Measurements from ENCODE around the gene STARD10. TPM values are rescaled to one million over a fixed set of nuclear protein-coding genes. Genes with fewer than 3 reads are reported as not detected.

Gene STARD10
- total RNA-seq, 8 experiments from 2014 or later, result 7.8 to 26.9 (median 15.7) TPM

GRCh38 chr11:72824020-72824419, 30.2 kb upstream of the STARD10 start:
- WGBS, 10 experiments, result 62 to 100% (median 73%) methylated on average over 1 to 2 of the region's 7 CpGs; no CpG with 5 or more reads in 6 of the 10 experiments
- peaks cover 7 to 12% of the 10 kb centered on the region in 2 donors for H3K4me1 ChIP-seq (replicated peaks in 1 of 2)
- H3K4me3 ChIP-seq, result no peak overlapping the region
- no peak for ATAC-seq (replicated peaks in 6 of 8)
- in situ Hi-C loops (cut with MboI; ENCODE audit: low pct_unique_long_range_greater_than_20kb in 2 of 9, low sequenced_read_pairs in 9 of 9, unreplicated experiment in 9 of 9), result no loop called here
- H3K27ac ChIP-seq, result no peak overlapping the region

- ATAC-seq (replicated peaks in 6 of 8), result no peak
- Histone ChIP-seq H3K4me3 (no peak overlapping the region), H3K27ac (no peak overlapping the region), H3K4me1 (replicated peaks in 1 of 2) (peaks cover 7 to 12% of the 10 kb centered on the region in 2 donors)
- 67 to 100% (median 85%) methylated on average over 1 to 2 of the region's 9 CpGs; no CpG with 5 or more reads in 6 of the 10 experiments for WGBS, 10 experiments
- in situ Hi-C loops (cut with MboI; ENCODE audit: low pct_unique_long_range_greater_than_20kb in 2 of 9, low sequenced_read_pairs in 9 of 9, unreplicated experiment in 9 of 9), result no loop called here
Measured at GRCh38 chr11:72823105-72823804, 29.4 kb upstream of the STARD10 start.

GRCh38 chr11:72821920-72822799, 28.3 kb upstream of the STARD10 start:
- Histone ChIP-seq H3K4me3 (peak overlapping the region; percentile 31 to 46 (median 36)), H3K4me1 (replicated peaks in 1 of 2) (peaks cover 7 to 12% of the 10 kb centered on the region in 2 donors), H3K27ac (peak overlapping the region; percentile 54 to 57)
- in situ Hi-C loops (cut with MboI; ENCODE audit: low pct_unique_long_range_greater_than_20kb in 2 of 9, low sequenced_read_pairs in 9 of 9, unreplicated experiment in 9 of 9), result no loop called here
- 7 to 34% (median 30%) methylated on average over 4 to 8 of the region's 82 CpGs; no CpG with 5 or more reads in 7 of the 10 experiments for WGBS, 10 experiments
- ATAC-seq (replicated peaks in 6 of 8), result peak; percentile 87 to 92 (median 90)

- WGBS, 10 experiments, result 20 to 93% (median 42%) methylated on average over 1 to 8 of the region's 50 CpGs; no CpG with 5 or more reads in 6 of the 10 experiments
- peak in 1 of 8 experiments; percentile 2 for ATAC-seq (replicated peaks in 6 of 8)
- Histone ChIP-seq H3K4me1 (replicated peaks in 1 of 2) (peaks cover 7 to 12% of the 10 kb centered on the region in 2 donors), H3K27ac (peak overlapping the region; percentile 54 to 57), H3K4me3 (peak overlapping the region; percentile 31 to 46 (median 36))
- in situ Hi-C loops (cut with MboI; ENCODE audit: low pct_unique_long_range_greater_than_20kb in 2 of 9, low sequenced_read_pairs in 9 of 9, unreplicated experiment in 9 of 9), result no loop called here
Measured at GRCh38 chr11:72821221-72821919, 27.5 kb upstream of the STARD10 start.

- Histone ChIP-seq H3K4me1 (replicated peaks in 1 of 2) (peaks cover 7 to 12% of the 10 kb centered on the region in 2 donors), H3K4me3 (no peak overlapping the region), H3K27ac (no peak overlapping the region)
- ATAC-seq (replicated peaks in 6 of 8), result no peak
- in situ Hi-C loops (cut with MboI; ENCODE audit: low pct_unique_long_range_greater_than_20kb in 2 of 9, low sequenced_read_pairs in 9 of 9, unreplicated experiment in 9 of 9), result no loop called here
- 86 to 100% (median 100%) methylated on average over 2 to 7 of the region's 15 CpGs; no CpG with 5 or more reads in 3 of the 10 experiments for WGBS, 10 experiments
Measured at GRCh38 chr11:72820439-72821139, 26.7 kb upstream of the STARD10 start.

- H3K4me1 ChIP-seq (replicated peaks in 1 of 2), result peaks cover 10 to 17% of the 10 kb centered on the region in 2 donors
- no peak for ATAC-seq (replicated peaks in 6 of 8)
- WGBS, 10 experiments, result 78 to 100% (median 86%) methylated on average over 1 to 3 of the region's 4 CpGs; no CpG with 5 or more reads in 6 of the 10 experiments
- H3K4me3 ChIP-seq, result no peak overlapping the region
- in situ Hi-C loops (cut with MboI; ENCODE audit: low pct_unique_long_range_greater_than_20kb in 2 of 9, low sequenced_read_pairs in 9 of 9, unreplicated experiment in 9 of 9), result no loop called here
- H3K27ac ChIP-seq, result no peak overlapping the region
Measured at GRCh38 chr11:72818971-72819370, 25.1 kb upstream of the STARD10 start.

GRCh38 chr11:72817966-72818365, 24.1 kb upstream of the STARD10 start:
- in situ Hi-C loops (cut with MboI; ENCODE audit: low pct_unique_long_range_greater_than_20kb in 2 of 9, low sequenced_read_pairs in 9 of 9, unreplicated experiment in 9 of 9), result no loop called here
- Histone ChIP-seq H3K4me3 (no peak overlapping the region), H3K4me1 (replicated peaks in 1 of 2) (peaks cover 16 to 24% of the 10 kb centered on the region in 2 donors), H3K27ac (no peak overlapping the region)
- WGBS, 10 experiments, result 80 to 100% (median 100%) methylated on average over 1 to 2 of the region's 4 CpGs; no CpG with 5 or more reads in 5 of the 10 experiments
- ATAC-seq (replicated peaks in 6 of 8), result no peak

GRCh38 chr11:72816404-72816990, 22.6 kb upstream of the STARD10 start:
- Histone ChIP-seq H3K4me1 (replicated peaks in 1 of 2) (peaks cover 20 to 22% of the 10 kb centered on the region in 2 donors), H3K4me3 (no peak overlapping the region), H3K27ac (no peak overlapping the region)
- ATAC-seq (replicated peaks in 6 of 8), result no peak
- in situ Hi-C loops (cut with MboI; ENCODE audit: low pct_unique_long_range_greater_than_20kb in 2 of 9, low sequenced_read_pairs in 9 of 9, unreplicated experiment in 9 of 9), result no loop called here
- 80 to 100% (median 85%) methylated on average over 1 to 6 of the region's 7 CpGs; no CpG with 5 or more reads in 5 of the 10 experiments for WGBS, 10 experiments

GRCh38 chr11:72815110-72815618, 21.3 kb upstream of the STARD10 start:
- Histone ChIP-seq H3K27ac (peak overlapping the region in 1 of 2 donors; percentile 90), H3K4me3 (peak overlapping the region; percentile 52 to 80 (median 62)), H3K4me1 (replicated peaks in 1 of 2) (peaks cover 16 to 19% of the 10 kb centered on the region in 2 donors)
- 0 to 41% (median 8%) methylated on average over 1 to 3 of the region's 13 CpGs; no CpG with 5 or more reads in 5 of the 10 experiments for WGBS, 10 experiments
- ATAC-seq (replicated peaks in 6 of 8), result no peak
- in situ Hi-C loops (cut with MboI; ENCODE audit: low pct_unique_long_range_greater_than_20kb in 2 of 9, low sequenced_read_pairs in 9 of 9, unreplicated experiment in 9 of 9), result no loop called here

- Histone ChIP-seq H3K4me3 (peak within 1 kb of the TSS; percentile 52 to 80 (median 62)), H3K27ac (peak within 1 kb of the TSS; percentile 90 to 98), H3K4me1 (replicated peaks in 1 of 2) (peaks cover 16 to 19% of the 10 kb centered on the region in 2 donors)
- in situ Hi-C loops (cut with MboI; ENCODE audit: low pct_unique_long_range_greater_than_20kb in 2 of 9, low sequenced_read_pairs in 9 of 9, unreplicated experiment in 9 of 9), result no loop called here
- WGBS, 10 experiments, result 0% methylated on average over 1 to 10 of the region's 75 CpGs; no CpG with 5 or more reads in 5 of the 10 experiments
- ATAC-seq (replicated peaks in 6 of 8), result peak; percentile 78 to 92 (median 88)
Measured at GRCh38 chr11:72814286-72815109, 20.7 kb upstream of the STARD10 start, which contains the start of gene ATG16L2. ATG16L2 (plus strand) TSS chr11:72814411; CDS start chr11:72814446, 35 bp downstream.

- H3K4me3 ChIP-seq, result peak overlapping the region; percentile 52 to 80 (median 62)
- WGBS, 10 experiments, result 0 to 4% (median 0%) methylated on average over 1 to 24 of the region's 47 CpGs; no CpG with 5 or more reads in 4 of the 10 experiments
- peak overlapping the region; percentile 90 to 98 for H3K27ac ChIP-seq
- H3K4me1 ChIP-seq (replicated peaks in 1 of 2), result peaks cover 16 to 19% of the 10 kb centered on the region in 2 donors
- in situ Hi-C loops (cut with MboI; ENCODE audit: low pct_unique_long_range_greater_than_20kb in 2 of 9, low sequenced_read_pairs in 9 of 9, unreplicated experiment in 9 of 9), result no loop called here
- peak; percentile 66 to 84 (median 77) for ATAC-seq (replicated peaks in 6 of 8)
Measured at GRCh38 chr11:72813740-72814285, 20.0 kb upstream of the STARD10 start.
